ENCODE measurements around the gene SEMA6A.

The SEMA6A gene

GRCh38 chr5:116550082-116550481 lies 24.5 kb downstream of the SEMA6A start:
- TF ChIP-seq POLR2A (IDR thresholded peaks at IDR 0.05; ENCODE audit: low read length) (no peak), GATA1 (IDR thresholded peaks at IDR 0.05; ENCODE audit: low read depth, low read length) (no peak)
- no peak for DNase-seq

- DNase-seq: no peak
- no peak for TF ChIP-seq GATA1 (IDR thresholded peaks at IDR 0.05; ENCODE audit: low read depth, low read length)
- no peak for TF ChIP-seq POLR2A (IDR thresholded peaks at IDR 0.05; ENCODE audit: low read length)
Observed at GRCh38 chr5:116546743-116547124, 27.9 kb downstream of the SEMA6A start.

- no peak for DNase-seq
- TF ChIP-seq GATA1 (IDR thresholded peaks at IDR 0.05; ENCODE audit: low read depth, low read length) (no peak), POLR2A (IDR thresholded peaks at IDR 0.05; ENCODE audit: low read length) (no peak)
Observed at GRCh38 chr5:116546033-116546742, 28.4 kb downstream of the SEMA6A start.

- DNase-seq: peak in 1 of 2 experiments; percentile 7
Observed at GRCh38 chr5:116545465-116545864, 29.2 kb downstream of the SEMA6A start.

GRCh38 chr5:116544531-116545241 lies 29.9 kb downstream of the SEMA6A start:
- DNase-seq: no peak
- TF ChIP-seq POLR2A (IDR thresholded peaks at IDR 0.05; ENCODE audit: low read length) (no peak), GATA1 (IDR thresholded peaks at IDR 0.05; ENCODE audit: low read depth, low read length) (no peak)

- TF ChIP-seq GATA1 (IDR thresholded peaks at IDR 0.05; ENCODE audit: low read depth, low read length): no peak
- TF ChIP-seq POLR2A (IDR thresholded peaks at IDR 0.05; ENCODE audit: low read length): no peak
- peak; percentile 39 to 87 for DNase-seq
Observed at GRCh38 chr5:116543501-116543900, 31.1 kb downstream of the SEMA6A start.

GRCh38 chr5:116542619-116543018 lies 32.0 kb downstream of the SEMA6A start:
- no peak for TF ChIP-seq GATA1 (IDR thresholded peaks at IDR 0.05; ENCODE audit: low read depth, low read length)
- no peak for TF ChIP-seq POLR2A (IDR thresholded peaks at IDR 0.05; ENCODE audit: low read length)
- DNase-seq: no peak

GRCh38 chr5:116539222-116539621 lies 35.4 kb downstream of the SEMA6A start:
- no peak for DNase-seq
- TF ChIP-seq POLR2A (IDR thresholded peaks at IDR 0.05; ENCODE audit: low read length): no peak

GRCh38 chr5:116536316-116537083 lies 38.1 kb downstream of the SEMA6A start:
- TF ChIP-seq POLR2A (IDR thresholded peaks at IDR 0.05; ENCODE audit: low read length) (no peak), GATA1 (IDR thresholded peaks at IDR 0.05; ENCODE audit: low read depth, low read length) (no peak)

GRCh38 chr5:116534964-116535651 lies 39.5 kb downstream of the SEMA6A start:
- TF ChIP-seq POLR2A (IDR thresholded peaks at IDR 0.05; ENCODE audit: low read length) (no peak), GATA1 (IDR thresholded peaks at IDR 0.05; ENCODE audit: low read depth, low read length) (no peak)
- no peak for DNase-seq

More at GRCh38 chr5:116536316-116537083, 38.1 kb downstream of the SEMA6A start:
- no peak for DNase-seq

- TF ChIP-seq GATA1 (IDR thresholded peaks at IDR 0.05; ENCODE audit: low read depth, low read length) (no peak), POLR2A (IDR thresholded peaks at IDR 0.05; ENCODE audit: low read length) (no peak)
- DNase-seq: no peak
Observed at GRCh38 chr5:116532762-116533525, 41.7 kb downstream of the SEMA6A start.

GRCh38 chr5:116531635-116532034 lies 43.0 kb downstream of the SEMA6A start:
- no peak for DNase-seq
- TF ChIP-seq POLR2A (IDR thresholded peaks at IDR 0.05; ENCODE audit: low read length) (no peak), GATA1 (IDR thresholded peaks at IDR 0.05; ENCODE audit: low read depth, low read length) (no peak)

- DNase-seq: no peak
- TF ChIP-seq GATA1 (IDR thresholded peaks at IDR 0.05; ENCODE audit: low read depth, low read length): no peak
- no peak for TF ChIP-seq POLR2A (IDR thresholded peaks at IDR 0.05; ENCODE audit: low read length)
Observed at GRCh38 chr5:116531117-116531516, 43.5 kb downstream of the SEMA6A start.
